GM04504 (cell line): Measurements from ENCODE around the gene CDKN3.
"Not testable (repeated sequence)": the region's sequence is repeated elsewhere in the genome, so short reads cannot be mapped to it uniquely, and the experiment has no call there.

Experiments used
- DNase-seq: peaks from one replicate; pipeline ENCODE4 v3.0.0-alpha.2; 2012; ENCODE audit warnings: low read depth

The CDKN3 gene

GRCh38 chr14:54370323-54371198, 26.2 kb upstream of the CDKN3 start:
- DNase-seq: no peak

- DNase-seq: no peak
These were observed 22.5 kb upstream of the CDKN3 start for GRCh38 chr14:54374117-54374884.

GRCh38 chr14:54377501-54377900, 19.3 kb upstream of the CDKN3 start:
- no peak for DNase-seq

- DNase-seq: not testable (repeated sequence)
These were observed 17.9 kb upstream of the CDKN3 start for GRCh38 chr14:54378893-54379292.

GRCh38 chr14:54380558-54380957, 16.2 kb upstream of the CDKN3 start:
- not testable (repeated sequence) for DNase-seq

- no peak for DNase-seq
These were observed 15.0 kb upstream of the CDKN3 start for GRCh38 chr14:54381821-54382220.

GRCh38 chr14:54383835-54384234, 13.0 kb upstream of the CDKN3 start:
- no peak for DNase-seq

GRCh38 chr14:54385556-54385955, 11.3 kb upstream of the CDKN3 start:
- DNase-seq: no peak

GRCh38 chr14:54387328-54387727, 9.5 kb upstream of the CDKN3 start:
- DNase-seq: no peak

GRCh38 chr14:54392131-54392859, 4.5 kb upstream of the CDKN3 start:
- no peak for DNase-seq

GRCh38 chr14:54392986-54393884, 3.6 kb upstream of the CDKN3 start:
- DNase-seq: not testable (repeated sequence)

GRCh38 chr14:54394596-54394995, 2.2 kb upstream of the CDKN3 start:
- no peak for DNase-seq

GRCh38 chr14:54395284-54395683, 1.5 kb upstream of the CDKN3 start:
- DNase-seq: no peak

GRCh38 chr14:54395716-54396115, 1.1 kb upstream of the CDKN3 start:
- DNase-seq: no peak

- no peak for DNase-seq
These were observed 669 bp upstream of the CDKN3 start for GRCh38 chr14:54396183-54396492.

GRCh38 chr14:54399560-54399959, 2.8 kb downstream of the CDKN3 start:
- no peak for DNase-seq

- not testable (repeated sequence) for DNase-seq
These were observed 6.7 kb downstream of the CDKN3 start for GRCh38 chr14:54403401-54404005.

GRCh38 chr14:54410215-54410614, 13.4 kb downstream of the CDKN3 start:
- no peak for DNase-seq

- DNase-seq: no peak
These were observed 14.6 kb downstream of the CDKN3 start for GRCh38 chr14:54411371-54411770.

GRCh38 chr14:54420478-54421142, 23.8 kb downstream of the CDKN3 start:
- DNase-seq: no peak

GRCh38 chr14:54423991-54424390, 27.2 kb downstream of the CDKN3 start:
- DNase-seq: no peak
